ENCODE results near the gene SLC26A3.

Gene SLC26A3

GRCh38 chr7:107842213-107842612 lies 39.2 kb upstream of the SLC26A3 start:
- no peaks in the 10 kb centered on the region for H3K79me2 ChIP-seq (ENCODE audit: insufficient read depth, low read length)
- TF ChIP-seq CTCF (IDR thresholded peaks at IDR 0.05; ENCODE audit: low read length) (no peak), EZH2 (IDR thresholded peaks at IDR 0.05; ENCODE audit: borderline replicate concordance, low read length) (no peak)
- no peak overlapping the region for H3K4me2 ChIP-seq (ENCODE audit: low read length)
- H3K27ac ChIP-seq (ENCODE audit: low read depth, low read length, poor library complexity, severe bottlenecking) = no peak overlapping the region
- no peak overlapping the region for H3K9ac ChIP-seq (ENCODE audit: low read length)
- no peaks in the 10 kb centered on the region for H3K36me3 ChIP-seq (ENCODE audit: insufficient read depth, low read length)
- H3K9me2 ChIP-seq (ENCODE audit: low read depth, low read length) = no peaks in the 10 kb centered on the region
- H3K4me3 ChIP-seq (ENCODE audit: low read depth, low read length, poor library complexity, severe bottlenecking) = no peak overlapping the region
- no peaks in the 10 kb centered on the region for H3K27me3 ChIP-seq (ENCODE audit: insufficient read depth, low read length)
- H3K9me3 ChIP-seq (ENCODE audit: low read length) = peaks cover 8% of the 10 kb centered on the region; the same call in 1 of the 2 replicates
- no peaks in the 10 kb centered on the region for H3F3A ChIP-seq (ENCODE audit: insufficient read depth, low read length)
- no peak overlapping the region for H2AFZ ChIP-seq (ENCODE audit: low read length)
- H3K4me1 ChIP-seq (ENCODE audit: insufficient read depth, low read length, severe bottlenecking) = no peaks in the 10 kb centered on the region
- H4K20me1 ChIP-seq (ENCODE audit: insufficient read depth, low read length) = no peaks in the 10 kb centered on the region

- Histone ChIP-seq H3K27me3 (ENCODE audit: insufficient read depth, low read length) (no peaks in the 10 kb centered on the region), H3K79me2 (ENCODE audit: insufficient read depth, low read length) (no peaks in the 10 kb centered on the region), H3K4me2 (ENCODE audit: low read length) (no peak overlapping the region), H3F3A (ENCODE audit: insufficient read depth, low read length) (no peaks in the 10 kb centered on the region), H2AFZ (ENCODE audit: low read length) (no peak overlapping the region), H4K20me1 (ENCODE audit: insufficient read depth, low read length) (no peaks in the 10 kb centered on the region), H3K27ac (ENCODE audit: low read depth, low read length, poor library complexity, severe bottlenecking) (no peak overlapping the region), H3K9me3 (ENCODE audit: low read length) (no peaks in the 10 kb centered on the region), H3K9ac (ENCODE audit: low read length) (no peak overlapping the region), H3K36me3 (ENCODE audit: insufficient read depth, low read length) (no peaks in the 10 kb centered on the region), H3K9me2 (ENCODE audit: low read depth, low read length) (no peaks in the 10 kb centered on the region), H3K4me1 (ENCODE audit: insufficient read depth, low read length, severe bottlenecking) (no peaks in the 10 kb centered on the region), H3K4me3 (ENCODE audit: low read depth, low read length, poor library complexity, severe bottlenecking) (no peak overlapping the region)
- no peak for TF ChIP-seq CTCF (IDR thresholded peaks at IDR 0.05; ENCODE audit: low read length)
- TF ChIP-seq EZH2 (IDR thresholded peaks at IDR 0.05; ENCODE audit: borderline replicate concordance, low read length) = no peak
Measured at GRCh38 chr7:107838816-107839565, 36.0 kb upstream of the SLC26A3 start.

- Histone ChIP-seq H3K79me2 (ENCODE audit: insufficient read depth, low read length) (no peaks in the 10 kb centered on the region), H3K4me1 (ENCODE audit: insufficient read depth, low read length, severe bottlenecking) (no peaks in the 10 kb centered on the region), H4K20me1 (ENCODE audit: insufficient read depth, low read length) (no peaks in the 10 kb centered on the region), H3K36me3 (ENCODE audit: insufficient read depth, low read length) (no peaks in the 10 kb centered on the region), H3K9me2 (ENCODE audit: low read depth, low read length) (no peaks in the 10 kb centered on the region), H3K4me2 (ENCODE audit: low read length) (no peak overlapping the region), H3K9ac (ENCODE audit: low read length) (no peak overlapping the region), H3K27me3 (ENCODE audit: insufficient read depth, low read length) (no peaks in the 10 kb centered on the region), H3K4me3 (ENCODE audit: low read depth, low read length, poor library complexity, severe bottlenecking) (no peak overlapping the region), H2AFZ (ENCODE audit: low read length) (no peak overlapping the region), H3K9me3 (ENCODE audit: low read length) (no peaks in the 10 kb centered on the region), H3F3A (ENCODE audit: insufficient read depth, low read length) (no peaks in the 10 kb centered on the region), H3K27ac (ENCODE audit: low read depth, low read length, poor library complexity, severe bottlenecking) (no peak overlapping the region)
- no peak for TF ChIP-seq CTCF (IDR thresholded peaks at IDR 0.05; ENCODE audit: low read length)
- TF ChIP-seq EZH2 (IDR thresholded peaks at IDR 0.05; ENCODE audit: borderline replicate concordance, low read length) = no peak
Measured at GRCh38 chr7:107838024-107838601, 35.1 kb upstream of the SLC26A3 start.

Data from OCI-LY1 (cell line).